ENCODE data around the gene GREB1L.
"Not testable (repeated sequence)": the region's sequence is repeated elsewhere in the genome, so short reads cannot be mapped to it uniquely, and the experiment has no call there.

GREB1L gene

GRCh38 chr18:21366896-21367295 lies 124.9 kb downstream of the GREB1L start:
- DNase-seq (ENCODE audit: low read depth in 2 of 2) = no peak

GRCh38 chr18:21369146-21369545 lies 127.1 kb downstream of the GREB1L start:
- no peak for DNase-seq (ENCODE audit: low read depth in 2 of 2)

GRCh38 chr18:21369597-21369996 lies 127.6 kb downstream of the GREB1L start:
- DNase-seq (ENCODE audit: low read depth in 2 of 2) = not testable (repeated sequence)

- DNase-seq (ENCODE audit: low read depth in 2 of 2) = no peak
Measured at GRCh38 chr18:21383031-21383430, 141.0 kb downstream of the GREB1L start.

- DNase-seq (ENCODE audit: low read depth in 2 of 2) = no peak
Measured at GRCh38 chr18:21386523-21387240, 144.7 kb downstream of the GREB1L start.

- DNase-seq (ENCODE audit: low read depth in 2 of 2) = no peak
Measured at GRCh38 chr18:21387886-21388285, 145.9 kb downstream of the GREB1L start.

- DNase-seq (ENCODE audit: low read depth in 2 of 2) = no peak
Measured at GRCh38 chr18:21389283-21389682, 147.3 kb downstream of the GREB1L start.

- DNase-seq (ENCODE audit: low read depth in 2 of 2) = no peak
Measured at GRCh38 chr18:21389903-21390302, 147.9 kb downstream of the GREB1L start.

- no peak for DNase-seq (ENCODE audit: low read depth in 2 of 2)
Measured at GRCh38 chr18:21391074-21391673, 149.1 kb downstream of the GREB1L start.

GRCh38 chr18:21393986-21394385 lies 152.0 kb downstream of the GREB1L start:
- no peak for DNase-seq (ENCODE audit: low read depth in 2 of 2)

- no peak for DNase-seq (ENCODE audit: low read depth in 2 of 2)
Measured at GRCh38 chr18:21398121-21398520, 156.1 kb downstream of the GREB1L start.

GRCh38 chr18:21402272-21402671 lies 160.2 kb downstream of the GREB1L start:
- DNase-seq (ENCODE audit: low read depth in 2 of 2) = no peak

- no peak for DNase-seq (ENCODE audit: low read depth in 2 of 2)
Measured at GRCh38 chr18:21404426-21404825, 162.4 kb downstream of the GREB1L start.

GRCh38 chr18:21406116-21406515 lies 164.1 kb downstream of the GREB1L start:
- DNase-seq (ENCODE audit: low read depth in 2 of 2) = no peak

GRCh38 chr18:21408681-21409080 lies 166.6 kb downstream of the GREB1L start:
- DNase-seq (ENCODE audit: low read depth in 2 of 2) = no peak

- DNase-seq (ENCODE audit: low read depth in 2 of 2) = no peak
Measured at GRCh38 chr18:21433436-21433835, 191.4 kb downstream of the GREB1L start.

GRCh38 chr18:21439431-21439846 lies 197.4 kb downstream of the GREB1L start:
- no peak for DNase-seq (ENCODE audit: low read depth in 2 of 2)

- no peak for DNase-seq (ENCODE audit: low read depth in 2 of 2)
Measured at GRCh38 chr18:21441670-21442069, 199.6 kb downstream of the GREB1L start.

GRCh38 chr18:21443776-21444464 lies 201.9 kb downstream of the GREB1L start:
- DNase-seq (ENCODE audit: low read depth in 2 of 2) = no peak

GRCh38 chr18:21444465-21445212 lies 202.6 kb downstream of the GREB1L start:
- no peak for DNase-seq (ENCODE audit: low read depth in 2 of 2)

GRCh38 chr18:21448299-21448698 lies 206.3 kb downstream of the GREB1L start:
- no peak for DNase-seq (ENCODE audit: low read depth in 2 of 2)
